ENCODE results near the gene WNK1. TPM values are rescaled to one million over a fixed set of nuclear protein-coding genes. Genes with fewer than 3 reads are reported as not detected.

WNK1 gene
- total and polyA plus RNA-seq, 2 of the 8 experiments (the other 6 are each of a cell fraction or from before 2014, with no cell fraction given) = 88.2 to 157 TPM

DNA sequence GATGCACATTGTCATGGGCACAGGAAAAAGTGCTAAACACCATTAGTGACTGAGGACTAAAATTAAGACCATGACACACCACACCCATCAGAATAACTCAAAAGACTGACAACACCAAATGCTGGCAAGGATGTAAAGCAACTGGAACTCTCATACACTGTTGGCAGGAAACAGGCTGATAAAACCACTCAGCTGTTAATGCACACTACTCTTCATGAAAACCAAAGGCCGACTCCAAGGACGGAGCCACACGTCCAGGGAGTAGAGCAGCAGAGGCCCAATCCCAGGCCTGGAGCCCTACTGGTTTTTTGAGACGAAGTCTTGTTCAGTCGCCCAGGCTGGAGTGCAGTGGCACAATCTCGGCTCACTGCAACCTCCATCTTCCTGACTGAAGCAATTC, 190.7 kb downstream of the WNK1 start:
- Histone ChIP-seq H4K91ac (replicated peaks; ENCODE audit: insufficient read length, low read length) (no peak overlapping the region), H3K9me3 (ENCODE audit: insufficient read depth in 2 of 2, low read depth in 1 of 2, low read length in 1 of 2) (no peaks in the 10 kb centered on the region), H2AFZ (ENCODE audit: low read length) (no peak overlapping the region), H3K9ac (replicated peaks in 1 of 4; ENCODE audit: extremely low read depth in 1 of 4, low read depth in 3 of 4, low read length in 3 of 4) (no peak overlapping the region), H3K14ac (ENCODE audit: insufficient read length) (no peak overlapping the region), H2BK15ac (ENCODE audit: low read length) (no peak overlapping the region), H3K79me1 (ENCODE audit: low read depth, low read length) (peaks cover 8% of the 10 kb centered on the region), H3K4me1 (replicated peaks in 1 of 4; ENCODE audit: control insufficient read depth in 3 of 4, insufficient read depth in 4 of 4, low read length in 3 of 4) (no peaks in the 10 kb centered on the region), H3K79me2 (ENCODE audit: control insufficient read depth in 1 of 2, insufficient read depth in 2 of 2, low read length in 2 of 2) (peaks cover 0 to 44% of the 10 kb centered on the region in 2 experiments; a peak in 3 of 4 replicates), H4K20me1 (replicated peaks in 1 of 2; ENCODE audit: control insufficient read depth in 1 of 2, insufficient read depth in 2 of 2, low read length in 2 of 2) (peaks cover 0 to 2% of the 10 kb centered on the region in 2 experiments), H2AK5ac (ENCODE audit: low read depth, low read length) (no peak overlapping the region), H4K8ac (ENCODE audit: extremely low read depth, insufficient read depth, low read length) (no peak overlapping the region), H3K27me3 (replicated peaks in 1 of 4; ENCODE audit: control insufficient read depth in 3 of 4, extremely low read depth in 1 of 4, insufficient read depth in 3 of 4, low read length in 3 of 4) (no peaks in the 10 kb centered on the region), H2BK120ac (replicated peaks; ENCODE audit: low read depth, low read length) (no peak overlapping the region), H3K23me2 (ENCODE audit: low read depth, low read length) (no peaks in the 10 kb centered on the region; the same call in 1 of the 2 replicates), H3K36me3 (ENCODE audit: control insufficient read depth in 2 of 4, insufficient read depth in 4 of 4, low read length in 3 of 4) (peaks cover 0 to 7% (median 0%) of the 10 kb centered on the region in 4 experiments; a peak in 2 of 8 replicates), H4K5ac (ENCODE audit: insufficient read length, low read depth, low read length) (no peak overlapping the region), H2BK20ac (ENCODE audit: low read length) (no peak overlapping the region), H2BK12ac (ENCODE audit: low read depth, low read length) (no peak overlapping the region), H3K4ac (replicated peaks; ENCODE audit: insufficient read length, low read depth, low read length) (no peak overlapping the region), H2BK5ac (ENCODE audit: low read depth, low read length) (no peak overlapping the region), H3K18ac (ENCODE audit: extremely low read depth, low read length) (no peak overlapping the region), H3K27ac (ENCODE audit: low read depth, low read length) (no peak overlapping the region), H3K23ac (ENCODE audit: insufficient read length) (no peak overlapping the region), H3K4me3 (ENCODE audit: extremely low read depth in 1 of 4, insufficient read depth in 2 of 4, low read depth in 3 of 4, low read length in 4 of 4) (no peak overlapping the region), H3K4me2 (ENCODE audit: insufficient read depth in 1 of 2, low read depth in 2 of 2, low read length in 2 of 2) (no peak overlapping the region), H3K56ac (replicated peaks; ENCODE audit: insufficient read length, low read depth, low read length) (no peak overlapping the region)
- TF ChIP-seq FOSL1 (IDR thresholded peaks at IDR 0.05; ENCODE audit: insufficient read depth, low read depth, low read length) (no peak), BRCA1 (IDR thresholded peaks at IDR 0.05; ENCODE audit: low read depth, low read length) (no peak), HDAC6 (IDR thresholded peaks at IDR 0.05; ENCODE audit: low read depth, low read length) (no peak), EZH2 (IDR thresholded peaks at IDR 0.05; ENCODE audit: low read depth, low read length, severe bottlenecking) (no peak), TAF7 (optimal IDR thresholded peaks at IDR 0.05; ENCODE audit: borderline replicate concordance, low read depth, low read length) (no peak), EGR1 (IDR thresholded peaks at IDR 0.05; ENCODE audit: borderline replicate concordance, low read depth, low read length) (no peak), KDM4A (IDR thresholded peaks at IDR 0.05; ENCODE audit: low read depth, low read length, severe bottlenecking) (no peak), ZNF274 (IDR thresholded peaks at IDR 0.05; ENCODE audit: borderline replicate concordance, extremely low read depth, low read length) (no peak)
- TF ChIP-seq, protein P1, sequence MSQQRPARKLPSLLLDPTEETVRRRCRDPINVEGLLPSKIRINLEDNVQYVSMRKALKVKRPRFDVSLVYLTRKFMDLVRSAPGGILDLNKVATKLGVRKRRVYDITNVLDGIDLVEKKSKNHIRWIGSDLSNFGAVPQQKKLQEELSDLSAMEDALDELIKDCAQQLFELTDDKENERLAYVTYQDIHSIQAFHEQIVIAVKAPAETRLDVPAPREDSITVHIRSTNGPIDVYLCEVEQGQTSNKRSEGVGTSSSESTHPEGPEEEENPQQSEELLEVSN (IDR thresholded peaks at IDR 0.05) = no peak
- TF ChIP-seq, protein P2, sequence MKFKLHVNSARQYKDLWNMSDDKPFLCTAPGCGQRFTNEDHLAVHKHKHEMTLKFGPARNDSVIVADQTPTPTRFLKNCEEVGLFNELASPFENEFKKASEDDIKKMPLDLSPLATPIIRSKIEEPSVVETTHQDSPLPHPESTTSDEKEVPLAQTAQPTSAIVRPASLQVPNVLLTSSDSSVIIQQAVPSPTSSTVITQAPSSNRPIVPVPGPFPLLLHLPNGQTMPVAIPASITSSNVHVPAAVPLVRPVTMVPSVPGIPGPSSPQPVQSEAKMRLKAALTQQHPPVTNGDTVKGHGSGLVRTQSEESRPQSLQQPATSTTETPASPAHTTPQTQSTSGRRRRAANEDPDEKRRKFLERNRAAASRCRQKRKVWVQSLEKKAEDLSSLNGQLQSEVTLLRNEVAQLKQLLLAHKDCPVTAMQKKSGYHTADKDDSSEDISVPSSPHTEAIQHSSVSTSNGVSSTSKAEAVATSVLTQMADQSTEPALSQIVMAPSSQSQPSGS (IDR thresholded peaks at IDR 0.05; ENCODE audit: low read length) = no peak
- POLR2A ChIA-PET (ENCODE audit: partially characterized antibody) = no interaction called here
- DNase-seq (ENCODE audit: low read depth in 1 of 2, low spot score in 2 of 2) = no peak
- WGBS, 2 experiments (ENCODE audit: extremely low coverage in 1 of 2, insufficient coverage in 1 of 2, insufficient read length in 1 of 2, insufficient replicate concordance in 2 of 2, low coverage in 1 of 2, low lambda C conversion rate in 2 of 2, missing lambda C conversion rate in 1 of 2) = 94% methylated on average over 6 of the region's 6 CpGs; no CpG with 5 or more reads in 1 of the 2 experiments
- no peak for FAIRE-seq
- CTCF ChIA-PET (ENCODE audit: partially characterized antibody) = no interaction called here

Data from H1 (cell line).